NCI-H1694 treated with DMSO at 0.1 percent for 48 hours (cell line): ENCODE results near the gene SGCE.

Source experiments
- DNase-seq: peaks from one replicate; lab custom pipeline; 2025; lab: John Stamatoyannopoulos, UW

SGCE gene

DNA sequence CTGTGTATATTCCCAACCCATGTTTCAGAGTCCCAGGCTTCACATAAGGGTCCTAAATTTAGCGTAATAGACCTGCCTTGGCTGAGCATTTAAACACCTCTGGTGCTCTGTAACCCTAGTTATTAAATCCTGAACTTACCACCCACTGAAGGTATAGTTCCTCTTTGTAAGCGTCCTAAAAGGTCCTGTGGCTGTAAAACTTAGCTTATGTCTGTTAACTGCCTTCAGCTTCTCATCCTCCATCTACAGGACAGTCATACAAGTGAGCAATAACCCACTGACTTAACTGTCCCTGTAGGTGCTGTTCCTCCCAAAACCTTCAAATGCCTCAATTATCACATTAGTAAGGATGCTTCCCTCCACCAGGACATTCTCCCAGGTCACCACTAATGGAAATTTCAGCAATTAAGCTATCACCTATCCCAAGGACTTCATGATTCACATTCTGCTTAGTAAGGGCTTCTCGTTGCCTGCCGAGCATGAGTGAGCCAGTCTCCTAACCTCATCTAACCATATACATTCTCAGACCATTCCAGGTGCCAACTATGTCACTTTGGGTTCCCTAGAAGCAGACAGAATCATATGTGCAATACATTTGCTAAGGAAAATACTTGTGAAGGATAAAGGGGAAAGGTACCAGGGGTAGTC lies 90.6 kb downstream of the SGCE start:
- no peak for DNase-seq

DNA sequence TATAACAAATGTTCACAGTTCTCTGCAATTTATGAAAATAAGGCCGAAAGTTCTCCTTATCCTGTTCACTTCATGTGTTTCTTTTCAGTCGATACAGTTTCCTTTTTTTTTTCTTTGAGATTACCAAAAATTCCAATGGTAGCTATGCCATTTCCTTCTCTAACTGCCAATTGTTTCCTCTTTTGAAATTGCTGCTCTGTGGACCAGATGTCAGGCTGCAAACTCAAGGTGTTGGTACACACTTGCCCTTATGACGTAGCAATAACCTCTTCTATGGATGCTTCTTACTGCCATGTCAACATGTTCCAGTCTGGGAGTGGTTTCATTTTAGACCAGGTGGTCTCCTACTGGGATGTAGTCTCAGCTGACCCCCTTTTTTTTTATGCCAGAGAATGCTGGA lies 93.4 kb downstream of the SGCE start:
- DNase-seq, result no peak

DNA sequence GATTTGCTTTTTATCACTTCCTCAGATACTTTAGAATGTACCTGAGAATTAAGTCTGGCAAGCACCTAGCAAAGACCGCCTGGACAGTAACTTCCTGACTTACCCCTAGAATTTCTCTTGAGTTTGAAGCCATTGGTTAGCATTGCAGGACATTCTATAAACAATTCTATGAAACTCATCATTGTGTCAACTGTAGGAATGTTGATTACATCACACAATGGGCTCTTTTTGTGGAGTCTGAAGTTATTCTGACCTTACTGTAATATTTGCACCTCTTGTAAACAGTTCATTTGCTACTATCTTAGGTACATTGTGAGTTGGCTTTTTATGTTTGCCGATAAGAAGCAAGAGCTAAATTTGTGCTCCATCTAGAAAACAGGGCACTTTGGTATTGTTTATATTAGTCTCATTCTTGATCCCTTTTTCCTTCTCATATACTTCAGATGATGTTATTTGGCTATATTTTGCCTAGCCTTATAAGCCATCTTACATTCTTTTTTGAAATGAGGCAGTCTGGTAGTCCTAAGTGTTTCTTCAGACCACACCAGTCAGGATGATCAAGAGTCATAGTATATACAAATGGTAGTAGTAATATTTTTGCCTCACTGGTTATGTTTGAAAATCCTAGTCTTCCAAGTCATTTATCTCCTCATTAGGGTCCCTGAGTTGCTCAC lies 94.0 kb downstream of the SGCE start:
- no peak for DNase-seq

DNA sequence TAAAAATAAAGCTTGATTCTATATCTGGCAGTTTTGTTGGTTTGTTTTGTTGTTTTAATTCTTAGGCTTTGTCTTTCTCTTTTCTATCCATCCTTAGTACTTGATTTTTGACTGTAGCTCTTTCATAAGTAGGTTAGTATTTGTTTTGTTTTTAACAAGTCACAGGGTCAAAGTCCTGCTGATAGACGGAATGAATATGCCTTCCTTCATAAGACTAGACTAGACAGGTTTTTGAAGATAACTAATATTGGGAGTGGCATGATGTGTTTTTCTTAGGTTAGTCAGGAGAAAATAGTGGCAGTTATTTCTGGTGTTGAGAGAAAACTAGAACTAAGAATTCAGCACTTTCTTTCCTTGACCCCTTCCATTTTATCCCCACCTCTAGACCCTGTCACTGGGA lies 96.0 kb downstream of the SGCE start:
- DNase-seq, result no peak

DNA sequence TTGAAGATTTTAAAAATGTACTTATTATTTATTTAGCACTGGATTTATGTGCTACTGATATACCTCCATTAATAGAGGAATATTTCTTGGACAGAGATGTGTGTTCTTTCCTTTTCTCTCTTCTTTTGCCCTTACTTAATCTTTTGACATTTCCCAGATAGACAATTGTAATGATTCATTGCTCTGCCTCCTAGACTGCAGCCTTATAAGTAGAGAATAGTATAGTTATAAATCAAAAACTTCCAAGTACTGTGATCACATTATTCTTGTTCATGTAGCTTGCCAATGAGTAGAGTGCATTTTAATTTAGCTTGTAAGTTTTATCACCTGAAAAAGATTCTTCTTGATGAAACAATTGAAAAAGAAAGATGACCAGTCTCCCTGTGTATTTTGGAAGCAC lies 98.7 kb downstream of the SGCE start:
- no peak for DNase-seq

DNA sequence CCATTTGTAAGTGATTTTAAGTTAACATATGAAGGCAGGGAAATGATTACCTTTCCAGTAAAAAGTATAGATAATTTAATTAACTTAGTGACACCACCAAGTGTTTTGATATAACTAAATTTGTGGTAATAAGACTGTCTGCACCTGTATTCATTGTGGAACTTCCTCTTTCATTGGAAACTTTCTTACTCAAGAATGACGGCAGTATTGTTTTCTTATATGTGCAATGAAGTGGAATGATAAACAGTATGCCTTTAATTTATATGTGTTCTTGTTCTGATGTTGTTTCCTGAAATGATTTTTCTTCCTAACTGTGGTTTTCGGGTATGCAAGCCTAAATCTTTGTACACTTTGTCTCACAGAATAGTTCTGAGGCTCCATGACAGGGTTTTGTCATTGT lies 99.9 kb downstream of the SGCE start:
- DNase-seq, result no peak

DNA sequence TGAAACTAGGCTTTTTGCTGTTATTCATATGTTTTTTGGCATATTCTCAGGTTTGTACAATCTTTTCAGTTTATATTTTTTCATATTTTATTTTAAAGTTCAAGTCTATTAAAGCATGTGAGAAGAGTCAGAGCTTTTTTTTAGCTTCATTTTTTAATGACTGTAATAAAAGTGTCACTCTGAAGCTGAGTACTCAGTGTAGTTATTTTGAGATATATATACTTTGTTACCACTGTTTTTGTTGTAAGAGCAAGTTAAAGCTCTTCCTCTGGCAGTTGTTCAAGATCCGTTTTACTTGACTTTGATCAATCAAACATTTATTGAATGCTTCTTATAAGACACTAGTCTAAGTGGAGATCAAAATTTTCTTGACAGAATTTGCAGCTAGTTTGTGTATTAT lies 108.8 kb downstream of the SGCE start:
- DNase-seq, result no peak

DNA sequence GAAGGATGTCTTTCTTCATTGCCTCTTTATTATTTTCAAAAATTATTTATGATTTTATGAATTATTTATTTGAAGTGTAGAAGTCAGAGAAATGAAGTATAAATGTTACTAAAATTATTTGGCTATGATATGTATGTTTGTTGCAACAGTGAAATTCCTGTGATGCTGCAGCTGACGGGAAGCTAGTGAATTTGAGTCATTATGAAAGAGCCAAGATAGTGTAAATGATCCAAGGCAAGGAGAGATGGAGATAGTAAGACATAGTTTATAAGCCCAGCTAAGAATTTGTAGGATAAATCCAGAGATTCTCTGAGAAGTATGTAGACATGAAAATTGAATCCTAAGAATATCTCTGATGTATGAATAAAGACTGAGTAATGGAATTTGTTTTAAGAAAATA lies 115.5 kb downstream of the SGCE start:
- DNase-seq, result no peak
